ENCODE data around the gene FGD2.

Gene FGD2

GRCh38 chr6:37062424-37062823, 57.0 kb downstream of the FGD2 start:
- DNase-seq = no peak

GRCh38 chr6:37068356-37069270, 63.2 kb downstream of the FGD2 start:
- DNase-seq = no peak

- no peak for DNase-seq
Observed at GRCh38 chr6:37069639-37070038, 64.2 kb downstream of the FGD2 start.

GRCh38 chr6:37072526-37072925, 67.1 kb downstream of the FGD2 start:
- DNase-seq = no peak

- DNase-seq = no peak
Observed at GRCh38 chr6:37074053-37074827, 68.8 kb downstream of the FGD2 start.

GRCh38 chr6:37077191-37077904, 71.9 kb downstream of the FGD2 start:
- DNase-seq = no peak

- no peak for DNase-seq
Observed at GRCh38 chr6:37077905-37078296, 72.4 kb downstream of the FGD2 start.
